ENCODE results near the gene B4GALT3. TPM values are rescaled to one million over a fixed set of nuclear protein-coding genes. Genes with fewer than 3 reads are reported as not detected.

The B4GALT3 gene
- total RNA-seq: 40.7 and 41.7 TPM in 2 replicates

DNA sequence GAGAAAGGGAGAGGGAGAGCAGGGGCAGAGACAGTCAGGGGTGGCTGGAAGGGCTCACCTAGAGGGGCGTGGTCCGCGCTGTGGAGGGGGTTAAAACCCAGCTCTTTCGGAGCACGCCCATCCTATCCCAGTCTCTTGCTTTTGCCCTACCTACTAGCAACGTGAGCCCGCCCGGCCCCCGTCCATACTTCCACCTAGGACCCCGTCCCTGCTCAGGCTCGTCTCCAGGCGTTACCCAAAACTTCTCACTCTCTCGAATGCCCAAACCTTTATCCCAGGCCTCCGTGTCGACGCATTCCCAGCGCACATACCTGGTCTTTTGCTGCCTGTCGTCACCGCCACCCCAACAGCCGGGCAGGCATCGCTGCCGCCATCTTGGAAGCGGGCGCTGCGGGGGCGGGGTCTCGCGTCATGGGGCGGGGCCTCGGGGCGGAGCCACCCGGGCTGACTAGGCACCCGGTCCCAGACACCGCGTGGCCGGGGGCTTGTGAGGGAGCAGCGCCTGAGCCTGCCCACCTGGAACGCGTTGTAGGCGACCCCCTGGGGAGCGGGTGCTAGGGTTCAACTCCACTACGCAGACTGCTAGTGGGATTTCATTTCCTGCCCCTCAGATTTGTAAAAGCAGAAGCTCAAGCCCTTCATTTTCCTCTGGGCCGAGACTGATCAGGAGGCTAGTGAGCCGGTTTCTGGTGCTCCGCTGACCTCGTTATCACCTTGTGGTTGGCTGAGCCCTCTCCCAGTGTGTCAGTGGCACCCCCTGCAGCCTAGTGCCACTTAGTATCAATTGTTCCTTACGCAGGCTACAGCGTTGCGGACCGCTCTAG is at the start of gene B4GALT3:
Gene B4GALT3, minus strand, starts transcription at position 396 of the 824 bp plus-strand sequence. CDS start 1,447 bp downstream, outside the sequence.
- ChIA-PET CTCF (interaction anchor here (0.6 to 2.8 kb wide), 6 partner anchors 9 to 205 kb away, joined by 3 to 18 read pairs (median 4); partner anchors contain the start of gene PPOX), POLR2A (interaction anchor here (0.6 to 4.3 kb wide), 21 partner anchors 9 to 470 kb away, joined by 3 to 42 read pairs (median 5); partner anchors contain the start of genes DEDD, F11R, NDUFS2 and PPOX)
- Mint-ChIP-seq H3K36me3 (ENCODE audit: low read depth) (peaks cover 42% of the 10 kb centered on the region), H3K4me3 (peak within 1 kb of the TSS; percentile 99), H3K27me3 (no peaks in the 10 kb centered on the region), H3K27ac (peak within 1 kb of the TSS; percentile 99), H3K9me3 (no peaks in the 10 kb centered on the region), H3K4me1 (peaks cover 64% of the 10 kb centered on the region)
- DNase-seq: peak; percentile 99
- ATAC-seq (ENCODE audit: low read depth): peak; percentile 90
- intact Hi-C loops (cut with micrococcal nuclease): loop anchor here (1.0 kb wide), 5 partner anchors 8 to 48 kb away; partner anchors contain the start of genes DEDD and PPOX
- TF ChIP-seq, protein P1, sequence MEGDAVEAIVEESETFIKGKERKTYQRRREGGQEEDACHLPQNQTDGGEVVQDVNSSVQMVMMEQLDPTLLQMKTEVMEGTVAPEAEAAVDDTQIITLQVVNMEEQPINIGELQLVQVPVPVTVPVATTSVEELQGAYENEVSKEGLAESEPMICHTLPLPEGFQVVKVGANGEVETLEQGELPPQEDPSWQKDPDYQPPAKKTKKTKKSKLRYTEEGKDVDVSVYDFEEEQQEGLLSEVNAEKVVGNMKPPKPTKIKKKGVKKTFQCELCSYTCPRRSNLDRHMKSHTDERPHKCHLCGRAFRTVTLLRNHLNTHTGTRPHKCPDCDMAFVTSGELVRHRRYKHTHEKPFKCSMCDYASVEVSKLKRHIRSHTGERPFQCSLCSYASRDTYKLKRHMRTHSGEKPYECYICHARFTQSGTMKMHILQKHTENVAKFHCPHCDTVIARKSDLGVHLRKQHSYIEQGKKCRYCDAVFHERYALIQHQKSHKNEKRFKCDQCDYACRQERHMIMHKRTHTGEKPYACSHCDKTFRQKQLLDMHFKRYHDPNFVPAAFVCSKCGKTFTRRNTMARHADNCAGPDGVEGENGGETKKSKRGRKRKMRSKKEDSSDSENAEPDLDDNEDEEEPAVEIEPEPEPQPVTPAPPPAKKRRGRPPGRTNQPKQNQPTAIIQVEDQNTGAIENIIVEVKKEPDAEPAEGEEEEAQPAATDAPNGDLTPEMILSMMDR (IDR thresholded peaks at IDR 0.05): no peak

DNA sequence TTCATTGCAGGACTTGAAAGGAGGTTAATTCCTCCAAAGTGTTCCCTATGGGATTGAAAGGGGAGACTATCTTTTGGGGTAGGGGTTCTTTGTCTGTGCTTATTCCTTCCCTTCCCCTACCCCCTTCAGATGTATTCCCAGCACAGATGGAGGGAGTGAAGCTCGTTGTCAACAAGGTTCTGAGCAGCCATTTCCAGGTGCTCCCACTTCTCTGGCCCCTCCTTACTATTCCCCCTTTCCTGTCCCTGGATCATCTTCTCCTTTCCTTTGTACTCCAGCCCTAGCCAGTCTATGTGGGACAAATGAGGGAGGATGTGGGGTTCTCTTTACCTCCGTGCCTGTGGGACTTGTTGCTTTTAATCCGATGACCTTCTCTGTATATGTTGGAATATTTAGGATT is 49.5 kb upstream of the B4GALT3 start:
- POLR2A ChIA-PET: interaction anchor here (1.3 to 3.2 kb wide), 6 partner anchors 24 to 163 kb away, joined by 5 to 43 read pairs (median 14); partner anchors contain the start of genes DEDD, NDUFS2 and SDHC
- H3K4me1 Mint-ChIP-seq: peaks cover 29% of the 10 kb centered on the region
- peak overlapping the region; percentile 99 for H3K4me3 Mint-ChIP-seq
- peaks cover 21% of the 10 kb centered on the region for H3K27me3 Mint-ChIP-seq
- no peaks in the 10 kb centered on the region for H3K9me3 Mint-ChIP-seq
- peaks cover 32% of the 10 kb centered on the region for H3K36me3 Mint-ChIP-seq (ENCODE audit: low read depth)
- ATAC-seq (ENCODE audit: low read depth) (no peak), DNase-seq (no peak)
- CTCF ChIA-PET: interaction anchor here (0.9 to 3.4 kb wide), 10 partner anchors 17 to 155 kb away, joined by 3 to 27 read pairs (median 9); partner anchors contain the start of genes CFAP126, NDUFS2 and SDHC
- peak overlapping the region; percentile 12 for H3K27ac Mint-ChIP-seq
- intact Hi-C loops (cut with micrococcal nuclease): loop anchor here (1.0 kb wide), 3 partner anchors 65 to 156 kb away; partner anchors contain the start of gene CFAP126
- TF ChIP-seq, protein P1 (IDR thresholded peaks at IDR 0.05): no peak

DNA sequence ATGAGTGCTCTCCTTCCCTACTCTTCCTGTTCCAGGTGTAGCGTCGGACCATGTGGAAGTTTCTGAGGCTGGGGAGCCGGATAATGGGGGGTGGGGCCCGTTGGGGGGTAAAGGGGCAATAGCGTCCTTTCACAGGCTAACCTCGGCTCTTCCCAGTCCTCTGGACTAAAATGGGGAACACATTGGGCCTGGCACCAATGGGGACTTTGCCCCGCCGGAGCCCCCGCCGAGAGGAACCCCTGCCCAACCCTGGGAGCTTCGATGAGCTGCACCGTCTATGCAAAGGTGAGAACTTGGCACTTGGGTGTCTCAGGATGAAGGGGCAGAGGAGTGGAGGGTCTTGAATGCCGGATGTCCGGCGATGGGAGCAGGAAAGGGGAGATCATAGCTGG is 49.0 kb upstream of the B4GALT3 start:
- intact Hi-C loops (cut with micrococcal nuclease): no loop called here
- Mint-ChIP-seq H3K4me1 (peaks cover 29% of the 10 kb centered on the region), H3K36me3 (ENCODE audit: low read depth) (peaks cover 32% of the 10 kb centered on the region), H3K27me3 (peaks cover 22% of the 10 kb centered on the region), H3K4me3 (peak overlapping the region; percentile 99), H3K27ac (peak overlapping the region; percentile 93), H3K9me3 (no peaks in the 10 kb centered on the region)
- ChIA-PET POLR2A (interaction anchor here (0.6 to 3.2 kb wide), 17 partner anchors 10 to 515 kb away, joined by 3 to 43 read pairs (median 6); partner anchors contain the start of genes ARHGAP30, B4GALT3, DEDD and NDUFS2), CTCF (interaction anchor here (0.9 to 3.4 kb wide), 23 partner anchors 11 to 174 kb away, joined by 3 to 27 read pairs (median 8); partner anchors contain the start of genes ADAMTS4, CFAP126, NDUFS2 and PPOX)
- TF ChIP-seq, protein P1 (IDR thresholded peaks at IDR 0.05): no peak
- no peak for ATAC-seq (ENCODE audit: low read depth)
- no peak for DNase-seq

DNA sequence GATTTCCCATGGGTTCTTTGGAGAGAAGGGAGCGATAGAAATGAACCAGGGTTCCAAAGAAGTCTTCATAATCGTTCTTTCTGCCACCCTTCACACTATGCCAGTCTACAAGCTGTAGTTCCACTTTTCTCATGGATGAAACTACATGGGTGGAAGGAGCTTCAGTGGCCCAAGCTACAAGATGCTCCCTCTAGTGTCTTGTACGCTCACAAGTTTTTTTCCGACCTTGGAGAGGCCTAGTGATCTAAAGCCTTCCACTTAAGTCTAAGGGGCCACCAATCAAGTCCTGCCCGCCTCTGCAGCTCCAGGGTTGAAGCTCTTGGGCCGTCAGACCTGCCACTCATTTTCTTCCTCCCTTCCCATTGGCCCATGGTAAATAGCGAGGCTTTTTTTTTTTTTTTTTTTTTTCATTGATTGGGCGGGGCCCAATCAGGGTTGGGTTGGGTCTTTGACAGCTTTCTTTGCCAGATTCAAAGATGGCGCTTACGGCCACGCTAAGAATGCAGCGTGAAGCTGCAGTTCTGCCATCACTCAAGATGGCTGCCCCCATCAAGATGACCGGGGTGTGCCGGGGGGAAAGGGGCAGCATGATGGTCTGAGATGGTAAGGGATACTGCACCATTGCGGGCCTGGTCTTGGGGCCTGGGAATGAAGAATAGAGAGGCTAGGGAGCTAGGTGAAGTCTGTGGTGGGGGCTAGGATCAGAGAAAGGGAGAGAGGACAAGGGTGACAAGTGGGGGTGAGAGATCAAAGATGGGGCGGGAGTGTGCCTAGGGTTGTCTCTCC is 48.4 kb upstream of the B4GALT3 start, which contains the start of gene TOMM40L:
Gene TOMM40L, plus strand, starts transcription at position 527 of the 786 bp plus-strand sequence. CDS start 430 bp downstream, outside the sequence.
- Mint-ChIP-seq H3K4me3 (peak within 1 kb of the TSS; percentile 99), H3K36me3 (ENCODE audit: low read depth) (peaks cover 29% of the 10 kb centered on the region), H3K27me3 (peaks cover 25% of the 10 kb centered on the region), H3K27ac (peak within 1 kb of the TSS; percentile 93), H3K4me1 (peaks cover 29% of the 10 kb centered on the region), H3K9me3 (no peaks in the 10 kb centered on the region)
- ChIA-PET POLR2A (interaction anchor here (0.6 to 3.2 kb wide), 24 partner anchors 10 to 516 kb away, joined by 3 to 43 read pairs (median 6); partner anchors contain the start of genes ARHGAP30, B4GALT3, DEDD and FCRLA), CTCF (interaction anchor here (0.6 to 3.4 kb wide), 25 partner anchors 10 to 177 kb away, joined by 3 to 27 read pairs (median 6); partner anchors contain the start of genes ADAMTS4, CFAP126, NDUFS2 and PPOX)
- DNase-seq: peak; percentile 65
- ATAC-seq (ENCODE audit: low read depth): peak; percentile 95
- intact Hi-C loops (cut with micrococcal nuclease): loop anchor here (1.0 to 2.0 kb wide), 8 partner anchors 15 to 89 kb away; partner anchors contain the start of genes B4GALT3, NDUFS2, SDHC and USP21
- TF ChIP-seq, protein P1 (IDR thresholded peaks at IDR 0.05): no peak
